Measurements from ENCODE around the gene SMCO1. TPM values are rescaled to one million over a fixed set of nuclear protein-coding genes. Genes with fewer than 3 reads are reported as not detected.

The SMCO1 gene
- polyA plus RNA-seq, 1 of the 3 experiments (the other 2 are of a cell fraction) = not detected

GRCh38 chr3:196544491-196544992 lies 29.4 kb upstream of the SMCO1 start:
- no peak for DNase-seq
- CTCF ChIA-PET = interaction anchor here (1.3 kb wide), 1 partner anchor 16 kb away, joined by 6 read pairs; no protein-coding TSS in a partner anchor

GRCh38 chr3:196541684-196542445 lies 26.7 kb upstream of the SMCO1 start:
- CTCF ChIA-PET = no interaction called here
- H2AFZ ChIP-seq (ENCODE audit: low read depth) = no peak overlapping the region; the same call in 1 of the 2 replicates
- WGBS (ENCODE audit: low lambda C conversion rate) = 83% methylated on average over 6 of the region's 6 CpGs
- TF ChIP-seq YY1 (IDR thresholded peaks at IDR 0.05; ENCODE audit: low read depth) (no peak), USF2 (IDR thresholded peaks at IDR 0.05; ENCODE audit: borderline replicate concordance, low read depth, low read length) (no peak), EP300 (IDR thresholded peaks at IDR 0.05; ENCODE audit: borderline replicate concordance in 1 of 2, low read depth in 1 of 2, low read length in 1 of 2) (no peak), FOXM1 (IDR thresholded peaks at IDR 0.05; ENCODE audit: low read depth) (no peak), EZH2phosphoT487 (IDR thresholded peaks at IDR 0.05; ENCODE audit: borderline replicate concordance, low read depth) (no peak), FOXJ3 (CRISPR knock-in tag; IDR thresholded peaks at IDR 0.05) (no peak), GABPA (IDR thresholded peaks at IDR 0.05; ENCODE audit: low read depth) (no peak), MEF2A (IDR thresholded peaks at IDR 0.05; ENCODE audit: borderline replicate concordance, low read depth) (no peak), ZBTB33 (IDR thresholded peaks at IDR 0.05; ENCODE audit: borderline replicate concordance, low read depth) (no peak), ELF1 (IDR thresholded peaks at IDR 0.05) (no peak), RAD21 (IDR thresholded peaks at IDR 0.05; ENCODE audit: low read length) (no peak), RXRA (IDR thresholded peaks at IDR 0.05; ENCODE audit: borderline replicate concordance, low read depth) (no peak), FOSL2 (IDR thresholded peaks at IDR 0.05; ENCODE audit: borderline replicate concordance, low read depth) (no peak), SIN3A (IDR thresholded peaks at IDR 0.05; ENCODE audit: borderline replicate concordance, low read depth, low read length) (no peak)

More at GRCh38 chr3:196544491-196544992, 29.4 kb upstream of the SMCO1 start:
- Histone ChIP-seq H3K27ac (ENCODE audit: low read depth in 2 of 2, low read length in 1 of 2) (no peak overlapping the region), H3K36me3 (replicated peaks in 1 of 2; ENCODE audit: control insufficient read depth in 1 of 2, insufficient read depth in 2 of 2, low read length in 1 of 2) (no peaks in the 10 kb centered on the region), H3F3A (replicated peaks; ENCODE audit: insufficient read depth) (no peaks in the 10 kb centered on the region), H3K9me3 (no peaks in the 10 kb centered on the region), H3K4me2 (no peak overlapping the region), H3K9ac (no peak overlapping the region), H3K4me1 (ENCODE audit: control insufficient read depth in 1 of 2, insufficient read depth in 2 of 2, low read depth in 1 of 2, low read length in 1 of 2) (no peaks in the 10 kb centered on the region), H2AFZ (ENCODE audit: low read depth) (no peak overlapping the region), H4K20me1 (ENCODE audit: insufficient read depth) (no peaks in the 10 kb centered on the region), H3K27me3 (ENCODE audit: insufficient read depth) (no peaks in the 10 kb centered on the region), H3K9me2 (no peaks in the 10 kb centered on the region), H3K79me2 (ENCODE audit: insufficient read depth) (no peaks in the 10 kb centered on the region), H3K4me3 (ENCODE audit: low read depth in 2 of 2, low read length in 1 of 2) (no peak overlapping the region)
- 77% methylated on average over 2 of the region's 2 CpGs for WGBS (ENCODE audit: low lambda C conversion rate)
- TF ChIP-seq EZH2phosphoT487 (IDR thresholded peaks at IDR 0.05; ENCODE audit: borderline replicate concordance, low read depth) = no peak
- no peak for TF ChIP-seq NRF1 (IDR thresholded peaks at IDR 0.05; ENCODE audit: low read depth, low read length)
- TF ChIP-seq FOSL2 (IDR thresholded peaks at IDR 0.05; ENCODE audit: borderline replicate concordance, low read depth) = no peak
- no peak for TF ChIP-seq RXRA (IDR thresholded peaks at IDR 0.05; ENCODE audit: borderline replicate concordance, low read depth)
- no peak for TF ChIP-seq USF2 (IDR thresholded peaks at IDR 0.05; ENCODE audit: borderline replicate concordance, low read depth, low read length)
- TF ChIP-seq ELF1 (IDR thresholded peaks at IDR 0.05) = no peak
- no peak for TF ChIP-seq YY1 (IDR thresholded peaks at IDR 0.05; ENCODE audit: low read depth)
- no peak for TF ChIP-seq MEF2A (IDR thresholded peaks at IDR 0.05; ENCODE audit: borderline replicate concordance, low read depth)
- no peak for TF ChIP-seq PBX3 (IDR thresholded peaks at IDR 0.05)
- no peak for TF ChIP-seq NFIC (IDR thresholded peaks at IDR 0.05; ENCODE audit: borderline replicate concordance)
- TF ChIP-seq TCF12 (IDR thresholded peaks at IDR 0.05) = no peak
- no peak for TF ChIP-seq TAF1 (IDR thresholded peaks at IDR 0.05; ENCODE audit: borderline replicate concordance, low read depth, low read length)
- no peak for TF ChIP-seq RCOR1 (IDR thresholded peaks at IDR 0.05; ENCODE audit: low read length)
- POLR2A ChIA-PET = no interaction called here

More at GRCh38 chr3:196541684-196542445, 26.7 kb upstream of the SMCO1 start:
- Histone ChIP-seq H3K9me2 (no peaks in the 10 kb centered on the region), H3F3A (replicated peaks; ENCODE audit: insufficient read depth) (peaks cover 4% of the 10 kb centered on the region), H3K79me2 (ENCODE audit: insufficient read depth) (no peaks in the 10 kb centered on the region), H3K9me3 (no peaks in the 10 kb centered on the region), H3K27ac (ENCODE audit: low read depth in 2 of 2, low read length in 1 of 2) (no peak overlapping the region), H3K36me3 (replicated peaks in 1 of 2; ENCODE audit: control insufficient read depth in 1 of 2, insufficient read depth in 2 of 2, low read length in 1 of 2) (no peaks in the 10 kb centered on the region), H3K4me2 (no peak overlapping the region), H3K4me1 (ENCODE audit: control insufficient read depth in 1 of 2, insufficient read depth in 2 of 2, low read depth in 1 of 2, low read length in 1 of 2) (no peaks in the 10 kb centered on the region), H3K9ac (no peak overlapping the region), H4K20me1 (ENCODE audit: insufficient read depth) (no peaks in the 10 kb centered on the region), H3K27me3 (ENCODE audit: insufficient read depth) (no peaks in the 10 kb centered on the region), H3K4me3 (ENCODE audit: low read depth in 2 of 2, low read length in 1 of 2) (no peak overlapping the region)
- POLR2A ChIA-PET = interaction anchor here (0.7 kb wide), 1 partner anchor 192 kb away, joined by 3 read pairs; no protein-coding TSS in a partner anchor
- DNase-seq = no peak

Data from SK-N-SH (cell line).